Measurements from ENCODE around the gene POPDC2. TPM values are rescaled to one million over a fixed set of nuclear protein-coding genes. Genes with fewer than 3 reads are reported as not detected.

POPDC2 gene
- total and polyA plus RNA-seq, 10 of the 15 experiments (the other 5 are each of a cell fraction or from before 2014, with no cell fraction given): 1.8 to 12.7 (median 3.5) TPM

GRCh38 chr3:119690043-119690656 is 29.8 kb upstream of the POPDC2 start:
- Histone ChIP-seq H4K20me1 (ENCODE audit: control insufficient read depth, insufficient read depth) (no peaks in the 10 kb centered on the region), H3K9me3 (replicated peaks; ENCODE audit: control insufficient read depth, insufficient read depth, low read length) (no peaks in the 10 kb centered on the region; the same call in 2 of the 3 replicates), H2AFZ (ENCODE audit: control insufficient read depth, low read depth, low read length) (no peak overlapping the region; the same call in 1 of the 2 replicates), H3K79me2 (ENCODE audit: control insufficient read depth, insufficient read depth, low read length) (no peaks in the 10 kb centered on the region), H3K4me2 (ENCODE audit: control insufficient read depth, insufficient read depth) (no peak overlapping the region), H3K4me3 (no peak overlapping the region), H3K36me3 (ENCODE audit: control insufficient read depth in 2 of 2, insufficient read depth in 2 of 2, low read length in 1 of 2) (no peaks in the 10 kb centered on the region), H3K4me1 (ENCODE audit: control insufficient read depth, insufficient read depth, low read length) (no peaks in the 10 kb centered on the region), H3K9ac (ENCODE audit: control insufficient read depth, insufficient read depth, low read length) (no peak overlapping the region), H3K27me3 (replicated peaks in 1 of 2; ENCODE audit: control insufficient read depth in 2 of 2, insufficient read depth in 2 of 2, low read length in 1 of 2) (no peaks in the 10 kb centered on the region), H3K27ac (ENCODE audit: control insufficient read depth, insufficient read depth) (no peak overlapping the region)
- DNase-seq (ENCODE audit: low read depth, low spot score): no peak
- intact Hi-C loops (cut with micrococcal nuclease; ENCODE audit: unreplicated experiment) (no loop called here), in situ Hi-C loops (cut with MboI) (loop anchor here (25.0 kb wide), 1 partner anchor 403 kb away; the partner anchor contains the start of gene ARHGAP31)
- peak; percentile 62 for ATAC-seq
- WGBS (ENCODE audit: insufficient coverage, insufficient replicate concordance, low lambda C conversion rate, missing lambda C conversion rate): 63% methylated on average over 4 of the region's 4 CpGs
- FAIRE-seq: no peak
- BruUV-seq (replicated peaks): no TSS peak
- ChIA-PET POLR2A (interaction anchor here (1.0 to 1.7 kb wide), 2 partner anchors 14 to 132 kb away, joined by 3 to 4 read pairs; partner anchors contain the start of gene COX17), SMC1A (ENCODE audit: uncharacterized antibody, unreplicated experiment) (interaction anchor here (0.8 to 10.7 kb wide), 8 partner anchors 8 to 213 kb away, joined by 3 to 106 read pairs (median 4); no protein-coding TSS in a partner anchor), RAD21 (ENCODE audit: unreplicated experiment) (interaction anchor here (0.8 to 2.2 kb wide), 4 partner anchors 10 to 405 kb away, joined by 3 to 4 read pairs (median 3); no protein-coding TSS in a partner anchor), CTCF (interaction anchor here (0.6 to 11.0 kb wide), 24 partner anchors 10 to 810 kb away, joined by 3 to 167 read pairs (median 4); partner anchors contain the start of gene COX17)
- TF ChIP-seq, protein P1, sequence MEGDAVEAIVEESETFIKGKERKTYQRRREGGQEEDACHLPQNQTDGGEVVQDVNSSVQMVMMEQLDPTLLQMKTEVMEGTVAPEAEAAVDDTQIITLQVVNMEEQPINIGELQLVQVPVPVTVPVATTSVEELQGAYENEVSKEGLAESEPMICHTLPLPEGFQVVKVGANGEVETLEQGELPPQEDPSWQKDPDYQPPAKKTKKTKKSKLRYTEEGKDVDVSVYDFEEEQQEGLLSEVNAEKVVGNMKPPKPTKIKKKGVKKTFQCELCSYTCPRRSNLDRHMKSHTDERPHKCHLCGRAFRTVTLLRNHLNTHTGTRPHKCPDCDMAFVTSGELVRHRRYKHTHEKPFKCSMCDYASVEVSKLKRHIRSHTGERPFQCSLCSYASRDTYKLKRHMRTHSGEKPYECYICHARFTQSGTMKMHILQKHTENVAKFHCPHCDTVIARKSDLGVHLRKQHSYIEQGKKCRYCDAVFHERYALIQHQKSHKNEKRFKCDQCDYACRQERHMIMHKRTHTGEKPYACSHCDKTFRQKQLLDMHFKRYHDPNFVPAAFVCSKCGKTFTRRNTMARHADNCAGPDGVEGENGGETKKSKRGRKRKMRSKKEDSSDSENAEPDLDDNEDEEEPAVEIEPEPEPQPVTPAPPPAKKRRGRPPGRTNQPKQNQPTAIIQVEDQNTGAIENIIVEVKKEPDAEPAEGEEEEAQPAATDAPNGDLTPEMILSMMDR (IDR thresholded peaks at IDR 0.05 in 2 of 3, conservative IDR thresholded peaks at IDR 0.05 in 1 of 3; ENCODE audit: control insufficient read depth in 2 of 3, extremely low read depth in 1 of 3, insufficient read depth in 1 of 3, low read depth in 3 of 3, low read length in 3 of 3): peak; percentile 21 to 53 (median 23); a peak in 4 of 6 replicates
- TF ChIP-seq MTA3 (IDR thresholded peaks at IDR 0.05; ENCODE audit: borderline replicate concordance, low read length): no peak
